GOT3 (cell line): ENCODE data around the gene DCTN4.
"Not testable (repeated sequence)": the region's sequence is repeated elsewhere in the genome, so short reads cannot be mapped to it uniquely, and the experiment has no call there.

Experiments
- DNase-seq: peaks from one replicate; lab custom pipeline; 2025; ENCODE audit warnings: mixed read lengths; lab: John Stamatoyannopoulos, UW

DCTN4 gene

DNA sequence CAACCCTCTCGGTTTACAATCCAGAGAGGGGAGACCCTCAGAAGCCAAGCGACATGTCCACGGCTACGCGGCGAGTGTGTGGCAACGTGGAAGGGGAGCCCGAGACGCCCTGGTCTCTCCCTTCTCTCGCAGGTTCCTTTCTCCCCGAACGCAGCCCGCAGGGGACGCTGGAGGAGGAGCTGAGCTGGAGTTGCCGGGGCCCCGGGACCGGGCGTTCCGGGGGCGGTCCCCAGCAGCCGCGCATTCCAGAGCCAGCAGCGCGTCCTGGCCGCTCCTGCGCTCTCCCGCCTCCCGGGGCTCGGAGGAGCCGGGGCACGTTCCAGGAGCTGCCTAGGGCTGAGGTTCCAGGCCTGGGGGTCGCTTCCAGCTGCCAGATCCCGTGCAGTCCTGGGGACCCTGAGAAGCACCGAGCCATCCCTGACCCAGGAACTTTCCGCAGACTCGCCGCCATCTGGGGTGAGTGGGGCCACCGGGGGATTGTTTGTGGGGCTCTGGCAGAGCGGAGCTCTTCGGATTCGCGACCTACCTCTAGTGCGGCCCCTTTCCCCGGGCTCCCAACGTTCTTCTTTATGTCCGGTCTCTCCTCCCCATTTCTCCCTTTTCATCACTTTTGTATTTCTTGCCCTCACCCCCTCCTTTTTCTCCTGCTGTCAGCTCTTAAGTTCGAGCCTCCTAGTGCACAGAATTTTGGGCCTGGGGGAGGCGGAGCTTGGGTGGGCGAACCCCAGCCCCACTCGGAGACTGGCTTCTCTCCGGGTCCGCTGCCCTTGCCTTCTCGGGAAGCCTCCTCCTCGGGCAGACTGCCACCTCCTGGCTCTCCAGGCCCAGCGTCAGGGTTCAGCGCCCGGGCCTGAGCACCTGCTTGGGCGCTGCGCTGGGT, 19.9 kb upstream of the DCTN4 start, which contains the start of gene SMIM3:
TSS of gene SMIM3 (plus strand) at position 241 of the 880 bp plus-strand sequence. CDS start 16,684 bp downstream, outside the sequence.
- DNase-seq, result no peak

DNA sequence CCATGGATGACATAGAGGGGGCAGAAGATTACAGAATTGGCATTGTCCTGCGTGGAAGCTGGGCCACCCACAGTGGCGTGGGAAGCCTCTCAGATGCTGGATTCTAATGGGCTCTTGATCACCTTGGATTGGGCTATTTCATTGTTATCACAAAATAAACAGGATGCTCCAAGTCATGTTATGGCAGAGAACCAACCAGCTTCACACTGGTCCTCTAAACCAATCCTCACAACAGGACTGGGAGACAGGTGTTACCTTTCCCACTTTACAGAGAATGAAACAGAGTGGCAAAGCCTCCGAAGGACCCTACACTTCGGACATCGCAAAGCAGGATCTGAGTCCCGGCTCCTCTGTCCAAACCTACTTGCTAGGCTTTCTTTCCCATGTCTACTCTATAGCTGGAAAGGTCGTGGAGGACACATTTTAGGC, 19.3 kb upstream of the DCTN4 start:
- DNase-seq, result no peak

DNA sequence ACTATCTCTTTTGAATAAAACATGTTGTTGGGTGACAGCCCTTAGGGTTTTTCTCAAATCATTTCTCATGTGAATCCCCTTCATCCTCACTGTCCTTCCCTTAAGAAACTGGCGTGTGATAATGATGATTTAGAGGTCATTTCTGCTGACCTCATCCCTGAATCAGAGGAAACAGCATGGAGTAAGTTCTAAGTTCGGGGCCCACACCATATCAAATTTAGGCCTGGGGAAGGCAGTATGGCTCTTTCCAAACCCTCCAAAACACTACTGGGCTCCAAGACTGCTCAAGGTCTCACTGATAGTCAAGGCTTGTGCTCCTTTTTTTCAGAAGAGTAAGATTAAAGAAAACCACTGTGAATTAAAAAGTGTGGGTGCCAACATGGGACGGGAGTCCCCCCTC, 18.9 kb upstream of the DCTN4 start:
- no peak for DNase-seq

DNA sequence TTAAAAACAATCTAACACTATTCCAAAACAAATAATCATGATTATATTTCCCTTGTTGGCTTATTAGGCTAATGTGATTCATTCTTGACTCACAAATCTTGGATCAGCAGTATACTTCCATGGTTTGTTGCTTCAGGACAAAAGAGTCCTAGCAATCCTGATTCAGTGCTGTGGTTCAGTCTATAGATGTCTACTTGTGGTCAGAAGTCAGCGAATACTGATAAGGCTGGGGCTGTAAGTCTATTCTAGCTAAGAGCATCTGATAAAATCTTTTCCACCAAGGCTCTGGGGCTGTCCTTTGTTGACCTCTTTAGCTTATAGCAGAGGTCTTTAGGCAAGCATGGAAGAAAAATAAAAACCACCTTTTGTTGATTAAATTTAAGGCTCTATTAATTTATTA, 15.3 kb upstream of the DCTN4 start:
- no peak for DNase-seq

DNA sequence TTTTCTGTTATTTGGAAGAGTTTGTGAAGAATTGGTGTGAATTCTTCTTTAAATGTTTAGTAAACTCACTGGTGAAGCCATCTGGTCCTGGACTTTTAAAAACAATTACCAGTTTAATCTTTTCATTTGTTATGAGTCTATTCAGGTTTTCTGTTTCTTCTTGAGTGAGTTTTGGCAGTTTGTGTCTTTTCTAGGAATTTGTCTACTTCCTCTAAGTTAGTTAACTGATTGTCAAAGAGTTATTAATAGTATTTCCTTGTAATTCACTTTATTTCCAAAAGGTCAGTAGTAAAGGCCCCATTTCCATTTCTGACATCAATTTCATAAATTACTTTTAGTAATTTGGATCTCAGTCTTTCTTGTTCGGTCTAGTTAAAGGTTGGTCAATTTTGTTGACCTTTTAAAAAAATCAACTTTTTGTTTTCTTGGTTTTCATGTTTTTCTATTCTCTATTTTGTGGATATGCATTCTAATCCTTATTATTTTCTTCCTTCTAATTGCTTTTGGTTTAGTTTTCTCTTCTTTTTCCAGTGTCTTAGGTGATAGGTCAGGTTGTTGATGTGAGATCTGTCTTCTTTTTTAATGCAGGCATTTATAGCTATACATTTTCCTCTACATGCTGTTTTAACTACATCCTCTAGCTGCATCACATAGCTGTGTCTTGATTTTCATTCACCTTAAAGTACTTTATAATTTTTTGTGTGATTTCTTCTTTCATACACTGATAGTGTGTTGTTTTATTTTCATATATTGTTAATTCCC, 12.4 kb upstream of the DCTN4 start:
- DNase-seq, result no peak

DNA sequence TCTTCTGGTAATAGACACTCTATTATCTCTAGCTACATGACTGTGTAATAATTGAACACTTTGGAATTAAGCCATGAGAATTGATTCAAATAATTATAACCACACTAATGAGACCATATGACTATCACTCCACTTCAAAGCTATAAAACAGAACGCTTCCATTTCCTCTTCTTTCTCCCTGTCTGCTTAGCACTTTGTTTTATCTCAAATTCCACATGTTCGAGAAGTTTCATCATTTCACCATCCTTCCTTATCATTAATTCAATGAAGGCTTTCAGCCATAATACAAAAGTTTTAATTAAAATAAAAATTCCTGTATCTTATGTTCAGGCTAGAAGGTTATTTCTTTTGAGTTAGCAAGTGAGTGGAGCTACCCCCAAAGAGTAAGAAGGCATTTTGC, 7.4 kb upstream of the DCTN4 start:
- DNase-seq, result no peak

DNA sequence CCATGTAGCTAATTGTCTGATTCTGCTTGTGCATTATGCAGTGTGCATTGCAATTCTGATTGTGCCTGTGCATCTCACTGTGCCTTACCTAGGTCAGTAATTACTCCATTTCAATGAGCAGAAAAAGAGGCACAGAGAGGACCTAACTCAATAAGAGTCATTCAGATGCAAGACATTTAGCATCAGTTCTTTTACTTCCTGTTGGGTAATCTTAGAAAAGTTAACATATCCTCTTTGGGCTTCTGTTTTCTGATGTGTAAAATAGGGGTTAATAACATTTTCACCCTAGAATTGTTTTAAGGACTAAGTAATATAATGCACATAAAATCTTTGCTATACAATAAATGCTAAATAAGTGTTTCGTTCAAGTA, 7.0 kb upstream of the DCTN4 start:
- DNase-seq, result no peak

DNA sequence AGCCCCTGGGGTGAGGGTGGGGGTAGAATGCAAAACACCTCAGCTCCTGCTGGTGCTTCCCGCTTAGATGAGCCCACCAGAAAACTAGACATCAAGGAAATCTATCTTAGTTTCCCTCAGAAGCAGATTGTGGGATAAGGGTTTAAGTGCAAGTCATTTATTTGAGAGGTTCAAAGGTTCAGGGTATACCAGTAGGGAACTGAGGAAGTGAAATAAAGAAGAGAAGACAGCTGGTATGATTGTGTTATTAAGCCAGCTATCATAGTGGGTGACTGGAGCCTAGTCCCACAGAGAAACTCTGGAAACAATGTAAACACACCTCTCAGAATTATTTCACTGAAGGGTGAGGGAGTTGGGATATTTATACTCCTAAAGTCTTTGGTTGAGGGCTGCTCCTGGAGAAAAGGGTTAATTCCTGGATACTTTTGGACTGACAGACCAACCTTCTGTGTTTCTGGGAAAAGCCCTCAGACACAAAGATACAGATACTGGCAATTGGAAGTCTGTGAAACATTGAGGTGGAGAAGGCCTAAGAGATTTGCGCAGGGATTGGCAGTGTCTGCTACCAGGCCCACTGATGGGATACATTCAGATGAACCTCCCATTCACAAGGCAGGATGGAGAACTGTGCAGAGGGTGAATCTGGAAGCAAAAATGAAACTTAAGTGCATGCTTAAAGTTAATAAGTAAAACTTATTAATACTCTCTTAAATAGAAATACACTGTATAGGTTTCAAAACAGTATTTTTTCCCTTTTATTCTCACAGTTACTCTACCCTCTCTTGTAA, 6.4 kb upstream of the DCTN4 start:
- DNase-seq, result no peak

DNA sequence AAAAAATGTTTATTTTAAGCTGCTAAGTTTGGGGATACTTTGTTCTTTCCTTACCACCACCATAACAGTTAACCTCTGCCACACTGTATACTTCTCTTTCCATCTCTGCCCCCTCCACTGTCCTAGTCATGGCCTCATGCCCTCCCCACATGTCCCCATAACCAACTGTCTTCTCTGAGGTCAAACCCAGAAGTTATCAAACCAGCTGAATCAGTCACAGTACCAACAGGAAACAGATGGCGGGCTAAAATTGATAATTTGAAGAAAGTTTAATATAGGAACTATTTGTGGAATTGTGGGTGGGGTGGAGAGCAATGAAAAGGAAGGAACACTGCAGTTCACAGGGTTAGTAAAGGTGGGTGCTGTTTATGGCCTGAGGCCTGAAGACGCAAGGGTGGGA, 5.7 kb upstream of the DCTN4 start:
- no peak for DNase-seq

DNA sequence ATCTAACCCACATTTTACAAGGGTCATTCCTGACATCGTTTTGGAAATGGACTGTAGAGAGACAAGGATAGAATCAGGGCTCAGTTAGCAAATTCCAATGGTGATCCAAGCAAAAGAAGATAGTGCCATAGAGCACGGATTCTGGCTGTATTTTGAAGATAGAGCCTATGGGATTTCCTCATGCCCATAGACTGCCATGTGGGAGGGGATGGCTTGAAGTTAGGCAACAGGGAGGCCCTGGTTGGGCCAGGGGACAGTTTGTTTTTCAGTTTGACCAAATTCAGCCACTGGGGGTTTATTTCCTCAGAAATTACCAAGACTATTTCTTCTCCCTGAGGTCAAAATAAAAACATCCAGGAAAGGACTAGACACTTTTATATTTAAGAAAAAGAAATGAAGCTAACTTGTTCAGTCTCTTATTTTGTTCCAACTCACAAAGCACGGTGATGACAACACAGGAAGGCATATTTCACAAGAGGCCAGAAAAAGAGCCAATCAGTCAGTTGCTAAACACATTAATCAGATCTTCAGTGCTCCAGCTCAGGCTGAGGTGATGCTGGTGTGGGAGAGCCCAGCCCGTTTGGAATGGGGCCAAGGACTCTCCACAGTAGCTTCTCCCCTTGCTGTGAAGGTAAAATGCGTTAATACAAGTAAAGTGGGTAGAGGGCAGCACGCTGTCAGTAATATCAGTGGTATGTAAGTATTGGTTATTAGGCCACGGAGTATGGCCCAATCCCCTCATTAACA, 4.4 kb upstream of the DCTN4 start:
- DNase-seq, result no peak

DNA sequence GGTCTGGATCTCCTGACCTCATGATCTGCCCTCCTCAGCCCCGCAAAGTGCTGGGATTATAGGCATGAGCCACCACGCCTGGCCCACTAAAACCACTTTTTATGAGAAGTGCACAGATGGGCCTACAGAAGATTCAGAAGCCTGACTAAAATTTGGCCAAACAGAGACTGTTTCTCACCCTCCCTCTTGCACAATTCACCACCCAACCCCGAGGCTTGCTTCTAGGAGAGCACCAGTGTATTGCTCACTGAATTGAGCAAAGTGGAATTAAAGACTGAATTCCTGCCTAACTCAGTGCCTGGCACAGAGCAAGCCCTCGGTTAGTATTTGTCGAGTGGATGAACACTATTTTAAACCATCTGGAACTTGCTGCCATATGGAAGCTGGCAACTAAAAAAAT, 3.4 kb upstream of the DCTN4 start:
- no peak for DNase-seq

DNA sequence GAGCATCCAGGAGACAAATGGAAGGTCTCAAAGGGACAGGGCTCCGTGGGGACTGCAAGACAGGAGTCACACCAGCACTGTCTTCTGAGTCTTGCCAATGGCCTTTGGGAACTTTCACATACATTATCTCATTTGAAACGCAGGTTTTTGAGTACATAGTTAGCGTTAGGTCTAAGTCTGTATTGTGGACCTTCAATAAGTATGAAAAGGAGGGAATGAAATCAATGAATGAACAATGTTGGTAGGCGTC, 442 bp upstream of the DCTN4 start:
- DNase-seq, result no peak

DNA sequence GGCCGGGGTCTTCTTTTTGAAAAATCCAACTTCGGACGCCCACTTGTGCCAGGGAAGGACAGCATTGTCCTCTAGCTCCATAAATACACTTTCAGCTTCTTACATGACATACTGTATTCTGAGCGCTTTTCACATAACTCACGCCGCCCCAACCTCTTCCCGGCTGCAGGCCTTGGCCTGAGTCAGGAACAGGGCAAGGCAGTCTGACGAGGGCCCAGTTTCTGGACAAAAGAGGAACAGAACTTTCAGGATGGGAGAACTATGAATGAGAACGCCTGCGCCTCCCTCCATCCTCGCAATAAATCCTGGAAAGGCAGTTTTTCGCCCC, 650 bp downstream of the DCTN4 start:
- DNase-seq, result no peak

DNA sequence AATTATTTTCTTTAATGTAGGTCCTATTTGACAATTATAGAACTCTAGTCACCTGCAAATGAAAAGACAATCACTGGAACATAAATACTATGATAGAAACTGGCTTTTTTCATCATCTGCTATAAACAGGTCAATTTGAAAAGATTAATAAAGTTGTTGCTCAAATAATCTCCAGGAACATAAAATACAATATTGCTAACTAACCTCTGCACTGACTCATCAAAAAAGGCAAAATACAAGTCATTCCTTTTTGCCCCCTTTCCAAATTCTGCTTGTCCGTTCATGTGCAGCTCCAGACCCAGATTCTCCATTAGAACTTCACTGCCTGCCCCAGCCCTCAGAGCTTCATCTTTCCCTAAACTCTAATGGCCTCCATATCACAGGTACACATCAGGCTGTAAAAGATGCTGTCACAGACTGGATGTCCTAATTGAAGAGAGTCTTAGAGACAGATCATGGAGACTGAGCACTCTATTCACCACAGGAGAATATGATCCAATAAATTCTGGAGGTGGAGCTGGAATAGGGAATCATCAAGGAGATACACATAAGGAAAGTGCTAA, 1.6 kb downstream of the DCTN4 start:
- no peak for DNase-seq

DNA sequence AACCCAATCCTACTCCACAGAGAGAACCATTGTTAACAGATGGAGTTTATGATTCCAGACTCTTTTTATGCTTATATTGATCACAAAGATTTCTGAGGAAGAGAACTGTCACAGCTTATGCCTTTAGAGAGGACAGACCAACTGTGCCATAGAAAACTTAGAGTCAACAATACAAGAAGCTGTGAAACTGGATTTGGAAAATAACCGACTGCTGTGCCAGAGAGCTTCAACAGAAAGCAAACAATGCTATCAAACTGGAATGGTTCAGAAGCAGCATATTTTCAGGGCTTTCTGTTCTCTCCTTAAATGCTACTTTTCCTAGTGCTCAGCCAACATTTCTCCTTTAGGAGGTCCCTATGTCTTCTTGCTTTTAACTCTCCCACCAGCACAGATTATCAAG, 5.0 kb downstream of the DCTN4 start:
- DNase-seq, result no peak

DNA sequence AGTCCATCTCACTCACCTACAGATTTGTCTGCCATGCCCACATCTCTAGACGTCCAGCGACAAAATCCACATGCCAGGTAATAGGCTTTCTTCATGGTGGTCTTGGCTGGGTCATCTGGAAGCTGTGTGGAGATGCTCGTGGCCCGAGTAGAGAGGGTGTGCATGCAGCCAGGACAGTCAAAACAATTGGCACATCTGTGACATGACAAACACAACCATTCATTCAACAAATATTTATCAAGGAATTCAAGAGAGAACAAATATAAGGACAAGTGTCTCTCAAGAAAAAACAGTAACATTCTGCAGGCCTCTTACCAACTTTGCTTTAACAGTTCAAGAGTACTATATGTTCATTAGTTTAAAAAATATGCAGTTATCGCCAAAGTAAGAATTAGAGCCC, 5.4 kb downstream of the DCTN4 start:
- no peak for DNase-seq

DNA sequence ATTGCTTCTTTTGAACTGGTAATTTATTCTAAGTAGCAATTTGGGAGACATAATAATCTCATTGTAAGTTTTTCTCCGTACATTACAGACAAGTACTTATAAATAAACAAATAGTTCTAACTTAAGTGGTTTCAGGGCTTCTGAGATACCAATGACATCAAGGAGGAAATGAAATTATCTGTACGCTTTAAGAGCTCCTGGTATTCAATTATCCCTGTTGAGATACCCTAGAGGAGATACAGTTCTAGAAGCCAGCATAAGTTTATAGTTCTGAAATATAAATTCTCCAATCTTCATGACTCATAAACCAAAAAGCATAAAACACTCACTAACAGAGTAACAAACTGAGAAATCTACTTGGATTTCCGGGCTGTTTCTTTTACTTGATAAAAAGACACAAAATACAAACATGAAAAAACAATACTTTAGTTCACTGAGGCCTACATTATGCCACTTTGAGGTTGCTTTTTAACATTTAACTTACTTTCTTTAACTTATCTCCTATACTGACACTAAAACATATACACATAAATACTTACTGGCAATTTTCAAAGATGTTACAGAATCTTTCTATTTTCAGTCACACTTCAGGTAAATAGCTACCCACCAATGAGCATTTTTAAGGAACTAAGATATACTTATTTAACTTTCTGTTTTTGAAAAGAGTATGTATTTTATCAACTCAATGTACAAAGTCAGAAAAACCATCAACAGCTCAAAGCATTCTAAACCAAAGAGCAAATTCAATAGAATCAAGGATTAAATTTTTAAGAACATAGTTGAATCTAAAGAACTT, 7.5 kb downstream of the DCTN4 start:
- DNase-seq, result no peak

DNA sequence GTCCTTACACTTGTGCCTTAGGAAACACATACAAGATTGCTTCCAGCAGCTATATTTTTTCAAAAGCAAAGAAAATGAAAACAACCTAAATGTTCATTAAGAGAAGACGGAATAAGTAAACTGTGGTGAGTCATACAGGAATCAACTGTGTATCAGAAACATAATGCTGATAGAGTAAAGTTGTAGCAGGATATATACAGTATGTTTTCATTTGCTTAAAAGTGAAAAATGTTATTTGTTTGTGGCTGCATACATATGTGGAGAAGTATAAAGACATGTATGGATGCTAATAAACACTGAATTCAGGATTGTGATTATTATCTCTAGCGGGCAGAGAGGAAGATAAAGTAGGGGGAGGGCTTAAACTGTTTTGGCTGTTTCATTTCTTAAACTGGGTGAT, 8.3 kb downstream of the DCTN4 start:
- DNase-seq, result no peak

DNA sequence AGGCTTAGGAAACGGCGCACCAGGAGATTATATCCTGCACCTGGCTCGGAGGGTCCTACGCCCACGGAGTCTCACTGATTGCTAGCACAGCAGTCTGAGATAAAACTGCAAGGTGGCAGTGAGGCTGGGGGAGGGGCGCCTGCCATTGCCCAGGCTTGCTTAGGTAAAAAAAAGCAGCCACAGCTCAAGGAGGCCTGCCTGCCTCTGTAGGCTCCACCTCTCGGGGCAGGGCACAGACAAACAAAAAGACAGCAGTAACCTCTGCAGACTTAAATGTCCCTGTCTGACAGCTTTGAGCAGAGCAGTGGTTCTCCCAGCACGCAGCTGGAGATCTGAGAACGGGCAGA, 15.7 kb downstream of the DCTN4 start:
- not testable (repeated sequence) for DNase-seq

DNA sequence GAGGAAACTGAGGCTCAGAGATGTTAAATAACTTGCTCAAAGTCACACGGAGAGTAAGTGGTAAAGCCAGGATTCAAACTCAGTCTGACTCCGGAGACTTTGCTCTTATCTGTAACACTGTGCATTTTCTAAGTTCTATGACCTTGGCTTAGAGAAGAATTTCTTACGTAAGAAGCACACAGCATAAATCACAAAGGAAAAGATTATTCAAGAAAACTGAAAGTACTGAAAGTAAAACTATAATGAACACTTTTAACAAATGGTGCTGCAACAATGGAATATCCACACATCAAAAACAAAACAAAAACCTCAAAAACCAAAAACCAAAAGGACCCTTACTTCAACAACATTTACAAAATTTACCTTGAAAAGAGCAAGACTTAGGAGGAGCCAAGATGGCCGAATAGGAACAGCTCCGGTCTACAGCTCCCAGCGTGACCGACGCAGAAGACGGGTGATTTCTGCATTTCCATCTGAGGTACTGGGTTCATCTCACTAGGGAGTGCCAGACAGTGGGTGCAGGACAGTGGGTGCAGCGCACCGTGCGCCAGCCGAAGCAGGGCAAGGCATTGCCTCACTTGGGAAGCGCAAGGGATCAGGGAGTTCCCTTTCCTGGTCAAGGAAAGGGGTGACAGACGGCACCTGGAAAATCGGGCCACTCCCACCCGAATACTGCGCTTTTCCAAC, 16.2 kb downstream of the DCTN4 start:
- DNase-seq, result not testable (repeated sequence)

DNA sequence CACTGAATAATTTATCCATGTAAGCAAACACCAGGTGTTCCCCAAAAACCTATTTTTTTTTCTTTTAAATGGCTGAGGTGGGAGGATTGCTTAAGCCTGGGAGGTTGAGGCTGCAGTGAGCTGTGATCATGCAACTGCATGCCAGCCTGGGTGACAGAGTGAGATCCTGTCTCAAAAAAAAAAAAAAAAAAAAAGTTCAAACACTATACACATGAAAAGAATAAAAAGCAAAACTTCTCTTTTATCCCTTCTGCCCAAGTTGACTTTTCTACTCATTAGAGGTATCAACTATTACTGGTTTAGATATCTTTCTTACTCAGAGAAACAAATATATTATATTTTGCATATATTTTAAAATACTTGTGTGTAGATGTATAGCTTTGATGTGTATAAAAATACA, 17.8 kb downstream of the DCTN4 start:
- no peak for DNase-seq
